Measurements from ENCODE around the gene AOC3.
"Not testable (repeated sequence)": the region's sequence is repeated elsewhere in the genome, so short reads cannot be mapped to it uniquely, and the experiment has no call there.

AOC3 gene

DNA sequence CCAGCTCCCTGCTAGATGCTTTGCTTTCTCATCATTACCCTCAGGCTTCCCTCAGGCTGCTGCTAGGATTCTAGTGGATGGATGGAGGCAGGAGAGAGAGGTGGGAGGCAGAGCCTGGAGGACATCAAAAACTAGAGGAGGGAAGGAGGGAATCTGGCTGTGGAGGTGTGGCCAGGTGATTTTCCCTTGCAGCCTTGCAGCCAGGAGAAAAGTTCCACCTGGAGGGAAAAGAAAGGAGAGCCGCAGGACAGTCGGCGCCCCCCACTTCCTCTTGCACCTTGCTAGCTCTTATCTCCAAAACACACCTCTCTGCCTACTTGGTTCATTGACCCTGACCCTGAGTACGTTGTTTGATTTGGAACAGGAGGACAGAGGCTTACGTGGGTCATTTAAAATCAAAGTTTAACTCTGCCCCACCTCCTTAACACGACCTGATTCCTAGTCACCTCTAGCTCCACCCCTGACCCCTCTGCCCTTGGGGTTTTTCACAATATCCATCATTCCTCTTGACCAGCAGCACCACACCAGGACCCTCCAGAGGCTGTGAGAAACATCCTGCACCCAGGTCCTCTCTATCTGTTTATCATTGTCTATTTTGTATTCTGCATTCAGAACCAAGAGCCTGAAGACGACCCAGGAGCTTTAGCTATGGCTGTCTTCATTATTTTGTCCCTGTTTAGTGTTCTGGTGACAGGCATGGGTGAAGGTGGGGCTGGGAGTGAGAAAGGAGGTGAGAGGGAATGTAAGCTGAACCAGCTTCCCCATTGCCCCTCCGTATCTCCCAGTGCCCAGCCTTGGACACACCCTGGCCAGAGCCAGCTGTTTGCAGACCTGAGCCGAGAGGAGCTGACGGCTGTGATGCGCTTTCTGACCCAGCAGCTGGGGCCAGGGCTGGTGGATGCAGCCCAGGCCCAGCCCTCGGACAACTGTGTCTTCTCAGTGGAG lies 15.9 kb downstream of the AOC3 start:
- no peak for DNase-seq (ENCODE audit: low spot score)

GRCh38 chr17:42867694-42868261 lies 16.8 kb downstream of the AOC3 start:
- DNase-seq (ENCODE audit: low spot score) = not testable (repeated sequence)

GRCh38 chr17:42868338-42868737 lies 17.3 kb downstream of the AOC3 start:
- no peak for DNase-seq (ENCODE audit: low spot score)

DNA sequence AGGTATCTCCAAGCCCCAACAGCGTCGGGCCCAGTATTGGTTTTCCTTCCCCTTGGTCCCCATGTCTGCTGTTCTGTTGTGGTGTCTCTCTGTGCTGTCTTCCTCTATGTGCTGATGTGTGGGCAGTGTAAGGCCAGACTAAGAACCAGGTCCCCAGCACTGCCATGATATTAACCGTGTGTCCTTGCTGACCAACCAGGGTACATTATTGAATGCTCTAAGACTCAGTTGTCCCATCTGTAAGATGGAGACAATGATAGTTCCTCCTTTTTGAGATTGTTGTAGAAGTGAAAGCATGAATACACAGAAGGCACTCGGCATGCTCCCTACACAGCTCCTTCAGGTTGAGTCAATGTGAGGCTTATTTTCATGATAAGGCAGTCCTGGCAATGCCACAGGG lies 20.6 kb downstream of the AOC3 start:
- DNase-seq (ENCODE audit: low spot score) = no peak

- no peak for DNase-seq (ENCODE audit: low spot score)
These were observed 21.4 kb downstream of the AOC3 start for GRCh38 chr17:42872251-42872965.

DNA sequence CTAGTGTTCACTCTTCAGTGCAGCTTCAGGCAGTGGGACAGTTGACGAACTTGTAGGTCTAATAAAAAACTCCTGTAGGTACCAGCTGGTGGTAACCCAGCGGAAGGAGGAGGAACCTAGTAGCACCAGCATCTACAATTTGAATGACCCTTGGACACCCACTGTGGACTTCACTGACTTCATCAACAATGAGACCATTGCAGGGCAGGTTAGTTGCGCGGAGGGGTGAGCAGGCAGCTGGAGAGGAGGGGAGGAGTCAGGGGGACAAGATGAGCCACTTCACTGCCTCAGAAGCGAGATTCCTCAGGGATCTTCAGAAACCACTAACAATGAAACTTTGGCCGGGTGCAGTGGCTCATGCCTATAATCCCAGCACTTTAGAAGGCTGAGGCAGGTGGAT lies 22.3 kb downstream of the AOC3 start:
- no peak for DNase-seq (ENCODE audit: low spot score)

- not testable (repeated sequence) for DNase-seq (ENCODE audit: low spot score)
These were observed 23.1 kb downstream of the AOC3 start for GRCh38 chr17:42873932-42874695.

- no peak for DNase-seq (ENCODE audit: low spot score)
These were observed 26.0 kb downstream of the AOC3 start for GRCh38 chr17:42877037-42877436.

- no peak for DNase-seq (ENCODE audit: low spot score)
These were observed 27.3 kb downstream of the AOC3 start for GRCh38 chr17:42878123-42878880.

GRCh38 chr17:42878924-42879595 lies 28.1 kb downstream of the AOC3 start:
- DNase-seq (ENCODE audit: low spot score) = no peak

GRCh38 chr17:42879596-42879985 lies 28.6 kb downstream of the AOC3 start:
- DNase-seq (ENCODE audit: low spot score) = no peak

DNA sequence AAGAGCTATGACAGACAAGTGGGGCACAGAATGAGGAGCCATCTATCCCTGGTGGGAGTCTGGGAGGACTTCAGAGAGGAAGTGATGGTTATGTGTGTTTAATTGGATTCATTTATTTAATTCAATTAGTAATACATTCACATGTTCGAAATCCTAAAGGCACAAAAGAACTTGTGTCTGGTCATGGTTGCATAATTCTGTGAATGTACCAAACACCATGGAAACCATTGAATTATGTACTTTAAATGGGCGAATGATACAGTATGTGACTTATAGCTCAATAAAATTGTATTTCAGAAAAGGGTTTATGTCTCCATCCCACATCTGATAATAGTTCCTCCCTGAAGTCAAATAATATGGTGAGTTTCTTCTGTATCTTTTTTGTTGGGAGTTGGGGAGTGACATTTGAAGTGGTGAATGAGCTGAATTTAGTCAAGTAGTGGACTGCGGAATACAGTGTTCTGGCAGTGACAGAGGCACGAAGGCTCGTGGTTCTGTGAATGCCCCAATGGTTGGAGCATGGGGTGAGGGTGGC lies 29.8 kb downstream of the AOC3 start:
- DNase-seq (ENCODE audit: low spot score) = no peak

DNA sequence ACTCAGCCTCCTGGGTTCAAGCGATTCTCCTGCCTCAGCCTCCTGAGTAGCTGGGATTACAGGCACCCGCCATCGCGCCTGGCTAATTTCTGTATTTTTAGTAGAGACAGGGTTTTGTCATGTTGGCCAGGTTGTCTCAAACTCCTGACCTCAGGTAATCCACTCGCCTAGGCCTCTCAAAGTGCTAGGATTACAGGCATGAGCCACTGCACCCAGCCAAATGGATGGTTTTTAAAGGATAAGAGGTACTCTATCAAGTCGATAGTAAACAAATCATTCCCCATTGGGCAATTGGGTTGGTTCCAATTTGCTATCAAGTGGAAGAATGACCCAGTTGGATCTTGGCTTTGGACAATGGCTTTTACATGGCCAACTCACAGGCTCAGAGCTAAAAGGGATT lies 30.7 kb downstream of the AOC3 start:
- not testable (repeated sequence) for DNase-seq (ENCODE audit: low spot score)

GRCh38 chr17:42882166-42882565 lies 31.2 kb downstream of the AOC3 start:
- no peak for DNase-seq (ENCODE audit: low spot score)

GRCh38 chr17:42883802-42884558 lies 33.0 kb downstream of the AOC3 start:
- no peak for DNase-seq (ENCODE audit: low spot score)

DNA sequence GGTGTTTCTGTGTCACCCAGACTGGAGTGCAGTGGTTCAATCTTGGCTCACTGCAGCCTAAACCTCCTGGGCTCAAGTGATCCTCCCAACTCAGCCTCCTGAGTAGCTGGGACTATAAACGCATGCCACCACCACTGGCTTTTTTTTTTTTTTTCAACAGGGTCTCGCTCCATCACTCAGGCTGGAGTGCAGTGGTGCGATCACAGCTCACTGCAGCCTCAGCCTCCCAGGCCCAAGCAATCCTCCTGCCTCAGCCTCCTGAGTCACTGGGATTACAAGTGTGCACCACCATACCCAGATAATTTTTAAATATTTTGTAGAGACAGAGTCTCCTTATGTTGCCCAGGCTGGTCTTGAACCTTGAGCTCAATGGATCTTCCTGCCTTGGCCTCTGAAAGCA lies 34.8 kb downstream of the AOC3 start:
- not testable (repeated sequence) for DNase-seq (ENCODE audit: low spot score)

DNA sequence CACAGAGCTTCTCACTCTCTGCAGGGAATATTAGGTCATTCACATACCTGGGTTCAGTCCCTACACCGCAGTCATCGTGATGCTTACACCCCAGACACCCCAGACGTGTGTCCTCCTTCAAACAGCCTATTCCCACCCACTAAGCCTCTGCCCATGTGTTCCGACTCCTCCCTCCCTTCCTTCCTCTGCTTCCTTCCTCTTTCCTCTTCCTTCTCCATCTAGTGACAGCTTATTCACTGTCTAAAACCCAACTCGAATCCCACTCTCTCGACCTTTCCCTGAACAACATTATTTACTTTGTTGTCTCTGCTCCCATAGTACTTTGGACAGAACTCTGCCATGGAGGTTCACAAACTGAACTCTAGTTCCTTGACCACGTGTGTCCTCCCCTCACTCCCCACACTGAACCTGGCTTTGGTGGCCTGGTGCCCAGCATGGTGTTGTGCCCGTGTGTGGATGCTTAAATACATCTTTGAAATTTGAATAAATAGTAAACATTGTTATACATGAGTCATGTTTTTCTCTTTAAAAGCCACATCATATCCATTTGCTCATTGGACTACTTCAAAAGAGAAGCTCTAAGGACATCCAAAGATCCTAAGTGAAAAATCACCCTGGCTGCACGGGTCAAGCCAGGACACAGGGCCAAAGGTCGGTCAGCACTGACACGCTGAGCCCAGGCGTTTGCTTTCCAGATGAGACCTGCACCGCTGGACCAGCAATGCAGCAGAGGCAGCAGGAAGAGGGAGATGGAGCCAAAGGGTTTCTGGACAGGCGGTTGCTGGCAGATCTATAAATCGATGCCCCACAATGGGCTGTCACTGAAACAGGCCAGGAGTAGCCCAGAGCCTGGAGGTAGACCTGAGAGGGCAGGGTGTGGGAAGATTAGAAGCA lies 35.5 kb downstream of the AOC3 start:
- no peak for DNase-seq (ENCODE audit: low spot score)

GRCh38 chr17:42889809-42890208 lies 38.8 kb downstream of the AOC3 start:
- no peak for DNase-seq (ENCODE audit: low spot score)

All from putamen (tissue), 1 donor.